ENCODE results near the gene LRRC49.
"Not testable (repeated sequence)": the region's sequence is repeated elsewhere in the genome, so short reads cannot be mapped to it uniquely, and the experiment has no call there.

LRRC49 gene

DNA sequence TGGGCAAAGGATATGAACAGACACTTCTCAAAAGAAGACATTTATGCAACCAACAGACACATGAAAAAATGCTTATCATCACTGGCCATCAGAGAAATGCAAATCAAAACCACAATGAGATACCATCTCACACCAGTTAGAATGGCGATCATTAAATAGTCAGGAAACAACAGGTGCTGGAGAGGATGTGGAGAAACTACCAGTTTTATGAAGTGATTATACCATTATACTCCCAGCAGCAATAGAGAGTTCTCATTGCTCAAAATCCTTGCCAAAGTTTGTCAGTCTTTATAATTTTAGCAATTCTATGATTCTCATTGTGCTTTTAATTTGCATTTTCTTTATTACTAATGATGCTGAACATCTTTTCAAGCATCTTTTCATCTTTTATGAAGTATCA is 34.3 kb downstream of the LRRC49 start:
- DNase-seq = not testable (repeated sequence)

DNA sequence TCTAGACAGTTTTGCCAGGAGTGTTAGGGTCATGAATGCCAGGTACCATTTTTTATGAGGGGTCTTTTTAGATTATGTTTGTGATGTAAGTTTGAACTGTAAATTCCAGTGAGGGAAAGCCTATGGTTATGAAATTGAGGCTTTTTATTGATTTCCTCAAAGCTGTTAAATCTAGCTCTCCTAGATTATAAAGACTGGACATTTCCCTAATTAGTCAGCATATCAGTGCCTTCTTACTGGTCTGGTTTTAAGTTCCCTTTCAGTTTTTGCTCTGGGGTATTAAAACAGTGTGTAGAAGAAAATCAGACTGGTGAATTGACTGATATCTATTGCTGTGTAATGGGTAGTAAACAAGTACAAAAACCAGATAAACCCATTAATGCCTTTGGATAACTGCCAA is 39.2 kb downstream of the LRRC49 start:
- no peak for DNase-seq

DNA sequence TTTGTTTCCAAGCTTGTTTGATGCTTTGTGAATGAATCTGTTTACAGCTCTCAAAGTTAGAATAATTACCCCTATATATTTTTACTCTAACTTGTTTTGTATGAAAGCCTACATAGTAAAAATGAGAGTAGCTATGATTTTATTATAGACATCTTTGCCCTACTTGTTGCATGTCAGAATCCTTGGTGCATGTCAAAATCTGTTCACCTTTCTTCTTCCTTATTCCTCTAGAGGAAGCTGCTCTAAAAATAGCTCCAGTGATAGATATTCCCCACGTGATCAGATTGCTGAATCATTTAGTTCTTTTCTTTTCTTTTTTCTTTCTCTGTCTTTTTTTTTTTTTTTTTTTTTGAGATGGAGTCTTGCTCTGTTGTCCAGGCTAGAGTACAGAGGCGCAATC is 39.8 kb downstream of the LRRC49 start:
- no peak for DNase-seq

DNA sequence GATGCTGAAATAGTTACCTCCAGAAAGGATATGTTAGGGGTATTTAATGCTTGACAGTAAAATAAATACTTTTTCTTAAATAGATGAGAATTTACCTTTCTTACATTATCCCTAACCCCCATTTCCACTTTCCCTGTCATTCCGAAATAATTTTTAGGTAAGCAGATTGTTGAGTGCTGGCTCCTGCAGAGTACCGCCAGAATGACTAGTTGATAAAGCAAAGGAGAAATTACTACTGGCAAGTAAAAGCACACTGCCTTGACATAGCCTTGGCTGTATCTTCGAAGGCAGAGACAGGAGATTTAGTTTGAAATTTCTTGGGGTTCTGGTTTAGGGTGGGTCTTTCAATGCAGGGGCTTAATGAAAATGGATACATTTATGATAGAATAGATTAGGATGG is 40.8 kb downstream of the LRRC49 start:
- no peak for DNase-seq

DNA sequence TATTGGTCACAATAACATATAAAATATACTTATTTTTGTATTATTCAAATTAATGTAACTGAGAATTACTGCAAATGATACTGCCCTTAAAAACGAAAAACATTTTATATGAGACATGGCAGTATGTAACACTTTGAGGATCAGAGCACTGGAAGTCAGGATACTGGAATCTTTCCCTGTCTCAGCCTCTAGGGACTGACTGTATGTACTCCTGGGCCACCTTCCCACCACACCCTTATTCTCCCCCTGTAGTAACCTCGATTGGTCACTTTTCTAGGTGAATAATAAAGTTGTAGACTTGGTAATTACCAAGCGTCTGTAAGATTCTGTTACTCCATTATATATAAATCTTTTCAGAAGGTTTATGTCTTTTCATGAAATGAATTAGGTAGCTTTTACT is 43.0 kb downstream of the LRRC49 start:
- DNase-seq = no peak

DNA sequence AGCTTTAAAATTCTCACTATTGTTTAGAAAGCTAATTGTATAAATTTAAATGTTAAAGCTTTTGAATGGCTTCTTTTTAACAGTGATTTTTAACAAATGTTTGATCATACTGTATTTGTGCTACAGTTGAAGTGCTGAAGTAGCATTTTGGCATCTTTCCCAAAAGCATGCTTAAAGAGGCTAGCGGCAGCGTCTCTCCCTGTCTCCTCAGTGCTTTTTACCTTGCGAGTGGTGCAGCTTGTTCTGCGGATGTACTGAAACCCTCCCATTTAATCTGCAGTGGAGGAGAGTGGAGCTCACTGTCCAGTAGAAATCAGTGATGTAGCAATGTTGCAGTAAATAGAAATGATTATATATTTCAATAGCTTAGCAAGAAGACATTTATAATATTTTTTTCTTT is 43.7 kb downstream of the LRRC49 start:
- DNase-seq = peak; percentile 5

DNA sequence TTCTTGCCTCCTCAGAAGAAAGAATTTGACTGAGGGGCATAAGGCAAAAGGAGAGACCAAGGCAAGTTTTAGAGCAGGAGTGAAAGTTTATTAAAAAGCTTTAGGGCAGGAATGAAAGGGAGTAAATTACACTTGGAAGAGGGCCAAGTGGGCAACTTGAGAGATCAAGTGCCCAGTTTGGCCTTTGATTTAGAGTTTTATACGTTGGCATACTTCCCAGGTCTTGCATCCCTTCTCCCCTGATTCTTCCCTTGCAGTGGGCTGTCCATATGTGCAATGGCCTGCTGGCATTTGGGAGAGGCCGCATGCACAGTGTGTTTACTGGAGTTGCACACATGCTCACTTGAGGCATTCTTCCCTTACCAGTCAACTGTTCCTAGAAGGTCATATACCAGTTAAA is 50.7 kb downstream of the LRRC49 start:
- DNase-seq = not testable (repeated sequence)

DNA sequence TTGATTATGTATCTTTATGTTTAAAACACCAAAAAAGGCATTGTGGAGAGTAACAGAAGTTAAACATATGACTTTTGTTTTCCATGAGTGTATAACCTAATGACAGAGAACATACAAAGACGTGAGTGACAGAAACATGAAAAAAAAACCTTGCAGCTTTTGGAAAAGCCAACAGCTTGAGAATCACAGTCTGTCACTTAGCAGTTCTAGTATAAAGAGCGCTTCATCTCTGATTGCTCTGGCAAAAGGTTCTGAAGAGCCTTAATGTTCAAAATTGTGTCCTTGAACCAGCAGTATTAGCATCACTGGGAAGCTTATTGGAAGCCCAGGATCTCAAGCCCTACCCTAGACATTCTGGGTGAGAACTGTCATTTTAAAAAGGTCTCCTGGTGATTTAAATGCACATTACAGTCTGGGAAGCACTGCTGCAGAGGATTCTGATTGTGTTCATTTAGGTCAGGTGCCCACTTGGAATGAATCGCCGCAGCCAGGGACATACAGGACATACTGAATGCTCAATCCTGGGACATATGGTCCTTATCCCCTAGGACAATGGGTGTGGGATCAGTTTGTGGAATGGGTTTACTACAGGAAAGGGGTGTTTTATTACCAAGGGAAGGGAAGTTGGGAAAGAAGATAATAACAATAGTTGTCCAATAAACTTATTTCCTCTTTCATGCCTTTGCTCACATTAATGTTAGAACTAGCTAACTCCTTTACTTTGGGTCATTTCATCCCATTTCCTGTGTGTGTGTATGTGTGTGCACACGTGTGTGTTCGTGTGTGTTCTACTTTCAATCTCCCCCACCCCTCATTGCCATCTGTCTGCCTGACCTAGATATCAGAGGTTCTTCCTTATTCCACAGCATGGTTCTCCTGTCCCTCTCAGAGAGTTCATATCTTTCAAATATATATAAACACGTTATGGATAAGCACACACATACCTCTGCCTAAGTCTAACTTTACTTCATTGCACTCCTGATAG is 55.0 kb downstream of the LRRC49 start:
- no peak for DNase-seq

DNA sequence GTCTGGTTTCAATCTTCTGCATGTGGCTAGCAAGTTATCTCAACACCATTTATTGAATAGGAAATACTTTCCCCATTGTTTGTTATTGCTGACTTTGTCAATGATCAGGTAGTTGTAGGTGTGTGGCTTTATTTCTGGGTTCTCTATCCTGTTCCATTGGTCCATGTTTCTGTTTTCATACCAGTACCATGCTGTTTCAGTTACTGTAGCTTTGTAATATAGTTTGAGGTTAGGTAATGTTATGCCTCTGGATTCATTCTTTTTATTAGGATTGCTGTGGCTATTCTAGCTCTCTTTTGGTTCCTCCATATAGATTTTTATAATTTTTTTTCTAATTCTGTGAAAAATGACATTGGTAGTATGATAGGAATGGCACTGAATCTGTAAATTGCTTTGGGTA is 58.3 kb downstream of the LRRC49 start:
- DNase-seq = no peak

DNA sequence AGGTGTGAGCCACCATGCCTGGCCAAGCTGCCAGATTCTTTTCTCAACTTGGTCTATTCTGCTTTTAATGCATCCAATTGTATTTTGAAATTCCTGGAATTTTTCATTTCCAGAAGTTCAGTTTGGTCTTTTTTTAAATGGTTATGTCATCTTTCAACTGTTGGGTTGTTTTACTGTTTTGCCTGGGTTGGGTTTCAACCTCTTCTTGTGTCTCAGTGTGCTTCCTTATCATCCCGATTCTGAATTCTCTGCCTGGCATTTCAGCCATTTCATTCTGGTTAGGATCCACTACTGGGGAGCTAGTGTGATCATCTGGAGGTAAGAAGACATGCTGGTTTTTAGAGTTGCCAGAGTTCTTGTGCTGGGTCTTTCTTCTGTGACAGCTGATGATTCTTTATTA is 61.5 kb downstream of the LRRC49 start:
- no peak for DNase-seq

DNA sequence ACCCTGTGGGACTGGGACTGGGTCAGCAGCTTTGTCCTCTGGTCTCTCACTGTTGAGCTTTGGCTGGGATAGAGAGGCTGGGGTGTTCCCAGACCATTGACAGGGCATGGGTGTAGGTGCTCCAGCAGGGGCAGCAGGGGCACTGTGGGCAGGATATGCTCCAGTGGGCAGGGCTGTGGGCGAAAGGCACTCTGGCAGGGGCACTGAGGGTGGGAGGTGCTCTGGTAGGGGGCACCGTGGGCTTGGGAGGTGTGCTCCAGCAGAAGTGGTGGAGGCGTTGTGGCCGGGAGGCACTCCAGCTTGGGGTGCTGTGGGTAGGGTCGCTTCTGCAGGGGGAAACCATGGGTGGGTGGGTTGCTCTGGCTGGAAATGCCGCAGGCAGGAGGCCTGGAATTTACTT is 62.1 kb downstream of the LRRC49 start:
- no peak for DNase-seq

DNA sequence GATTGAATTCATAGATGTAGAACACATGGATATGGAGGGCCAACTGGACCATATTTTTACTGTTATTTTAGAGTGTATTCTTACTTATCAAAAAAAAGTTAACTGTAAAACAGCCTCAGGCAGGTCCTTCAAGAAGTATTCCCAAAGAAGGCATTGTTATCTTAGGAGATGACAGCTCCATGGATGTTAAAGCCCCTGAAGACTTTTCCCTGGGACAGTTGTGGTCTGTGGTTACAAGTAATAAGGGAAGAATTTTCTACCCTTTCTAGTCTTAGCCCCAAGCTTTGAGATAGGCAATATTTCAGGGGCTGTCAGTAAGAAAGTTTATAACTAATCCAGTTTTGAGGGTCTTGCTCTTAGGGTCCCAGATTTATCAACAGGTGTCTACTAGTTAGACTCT is 62.5 kb downstream of the LRRC49 start:
- no peak for DNase-seq

DNA sequence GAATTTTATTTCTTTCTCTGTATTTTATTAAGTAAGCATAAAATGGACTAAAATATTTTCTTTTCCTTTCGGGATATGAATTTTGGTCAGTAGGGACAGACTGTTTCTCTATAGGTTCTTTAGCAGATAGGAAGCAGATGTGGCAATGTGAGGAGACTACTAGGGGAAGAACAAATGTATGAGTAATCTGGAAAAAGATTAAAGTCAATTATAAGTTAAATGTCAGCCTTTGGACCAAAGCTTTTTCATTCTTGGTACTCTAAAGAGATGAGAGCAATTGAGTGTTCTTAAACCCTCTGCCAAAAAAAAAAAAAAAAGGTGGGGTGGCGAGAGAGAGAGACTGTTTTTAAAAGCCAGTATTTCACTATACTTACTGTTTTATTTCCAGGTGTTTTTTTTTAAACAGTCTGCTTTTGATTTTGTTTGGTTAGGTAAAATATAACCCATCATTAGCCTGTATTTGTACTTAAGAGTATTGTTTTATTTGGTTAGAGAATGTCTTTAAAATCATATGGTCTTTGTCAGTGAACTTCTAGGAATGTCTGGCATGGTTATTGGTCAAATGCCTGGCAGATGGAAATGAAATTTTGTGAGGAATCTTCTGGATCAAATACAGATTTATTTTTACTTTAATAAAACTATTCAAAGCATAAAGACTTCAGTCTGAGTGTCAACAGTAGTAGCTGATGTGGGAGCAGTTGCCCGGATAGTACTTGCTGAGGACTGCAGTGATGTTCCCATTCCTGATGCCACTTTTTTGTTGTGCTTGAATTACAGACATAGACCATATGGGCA is 63.8 kb downstream of the LRRC49 start:
- DNase-seq = no peak

DNA sequence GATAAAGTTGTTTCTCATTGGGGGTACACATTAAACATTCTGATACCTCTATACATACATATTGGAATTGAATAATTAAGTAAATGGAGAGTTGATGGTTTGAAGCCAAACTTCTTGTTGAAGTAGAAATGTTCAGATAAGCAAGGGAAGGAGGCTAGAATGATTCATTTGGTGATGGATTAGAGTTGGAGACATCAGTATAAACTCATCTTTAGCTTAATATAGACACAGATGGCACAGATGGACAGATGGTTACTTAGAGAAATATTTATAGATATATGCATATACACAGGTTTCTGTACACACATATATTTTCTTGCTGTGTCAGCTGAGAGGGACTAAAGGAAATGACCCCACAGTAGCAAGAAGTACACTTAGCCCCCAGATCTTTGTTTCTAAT is 69.5 kb downstream of the LRRC49 start:
- DNase-seq = no peak

DNA sequence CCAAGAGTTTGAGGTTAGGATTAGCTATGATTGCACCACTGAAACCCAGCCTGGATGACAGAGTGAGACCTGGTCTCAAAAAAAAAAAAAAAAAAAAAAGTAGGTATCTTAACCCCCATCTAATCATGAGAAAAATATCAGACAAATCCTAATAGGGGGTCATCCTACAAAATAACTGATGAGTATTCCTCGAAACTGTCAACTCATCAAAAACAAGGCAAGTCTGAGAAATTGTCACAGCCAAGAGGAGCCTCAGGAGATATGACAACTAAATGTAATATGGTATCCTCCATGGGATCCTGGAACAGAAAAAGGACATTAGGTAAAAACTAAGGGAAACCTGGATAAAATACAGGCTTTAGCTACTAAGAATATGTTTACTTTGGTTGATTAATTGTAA is 70.6 kb downstream of the LRRC49 start:
- no peak for DNase-seq

DNA sequence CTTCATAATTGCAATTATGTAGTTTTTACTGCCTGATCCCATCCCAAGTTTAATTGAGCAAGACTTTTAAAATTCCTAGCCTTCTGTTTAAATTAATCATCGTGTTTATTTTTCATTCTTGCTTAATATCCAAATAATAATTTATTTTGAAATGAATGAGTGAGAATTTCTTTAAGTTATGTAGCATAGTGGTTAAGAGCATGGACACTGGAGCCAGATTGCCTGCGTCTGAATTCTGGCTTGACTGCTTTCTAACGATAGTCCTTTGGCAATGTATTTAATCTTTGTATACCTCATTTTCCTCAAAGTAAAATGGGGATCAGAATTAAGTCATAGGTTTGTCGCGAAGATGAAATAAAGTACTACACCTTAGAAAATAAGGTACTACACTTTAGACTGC is 71.4 kb downstream of the LRRC49 start:
- no peak for DNase-seq

DNA sequence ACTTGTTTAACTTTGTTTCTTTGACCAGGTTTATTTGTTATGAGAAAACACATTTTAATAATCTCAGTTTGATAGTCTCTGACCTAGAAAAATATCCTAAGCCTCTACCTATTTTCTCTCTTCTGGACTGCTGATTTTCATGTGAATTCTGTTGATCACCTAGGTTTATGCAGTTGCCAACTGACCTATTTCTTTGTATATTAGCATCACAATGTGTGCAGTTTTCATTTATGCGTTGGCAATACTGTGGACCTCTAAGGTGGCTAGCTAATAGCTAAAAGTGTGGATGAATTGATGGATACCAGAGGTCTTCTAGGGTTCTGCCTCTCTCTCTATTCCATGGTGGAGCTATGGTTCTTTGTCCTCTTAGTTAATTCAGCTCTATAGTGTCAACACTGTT is 72.1 kb downstream of the LRRC49 start:
- DNase-seq = no peak

DNA sequence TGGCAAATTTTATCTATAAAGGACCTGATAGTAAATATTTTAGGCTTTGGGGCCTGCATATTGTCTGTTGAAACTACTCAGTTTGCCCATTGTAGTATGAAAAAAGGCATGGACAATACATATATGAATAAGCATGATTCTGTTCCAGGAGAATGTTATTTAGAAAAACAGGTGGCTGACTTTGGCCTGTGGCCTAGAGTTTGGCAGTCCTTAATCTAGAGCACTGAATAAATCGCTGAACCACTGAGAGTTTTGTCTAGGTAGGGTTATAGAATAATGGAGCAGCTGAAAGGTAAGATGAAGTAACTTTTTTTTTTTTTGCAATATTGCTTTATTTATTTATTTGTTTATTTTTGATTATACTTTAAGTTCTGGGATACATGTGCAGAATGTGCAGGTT is 75.0 kb downstream of the LRRC49 start:
- no peak for DNase-seq

DNA sequence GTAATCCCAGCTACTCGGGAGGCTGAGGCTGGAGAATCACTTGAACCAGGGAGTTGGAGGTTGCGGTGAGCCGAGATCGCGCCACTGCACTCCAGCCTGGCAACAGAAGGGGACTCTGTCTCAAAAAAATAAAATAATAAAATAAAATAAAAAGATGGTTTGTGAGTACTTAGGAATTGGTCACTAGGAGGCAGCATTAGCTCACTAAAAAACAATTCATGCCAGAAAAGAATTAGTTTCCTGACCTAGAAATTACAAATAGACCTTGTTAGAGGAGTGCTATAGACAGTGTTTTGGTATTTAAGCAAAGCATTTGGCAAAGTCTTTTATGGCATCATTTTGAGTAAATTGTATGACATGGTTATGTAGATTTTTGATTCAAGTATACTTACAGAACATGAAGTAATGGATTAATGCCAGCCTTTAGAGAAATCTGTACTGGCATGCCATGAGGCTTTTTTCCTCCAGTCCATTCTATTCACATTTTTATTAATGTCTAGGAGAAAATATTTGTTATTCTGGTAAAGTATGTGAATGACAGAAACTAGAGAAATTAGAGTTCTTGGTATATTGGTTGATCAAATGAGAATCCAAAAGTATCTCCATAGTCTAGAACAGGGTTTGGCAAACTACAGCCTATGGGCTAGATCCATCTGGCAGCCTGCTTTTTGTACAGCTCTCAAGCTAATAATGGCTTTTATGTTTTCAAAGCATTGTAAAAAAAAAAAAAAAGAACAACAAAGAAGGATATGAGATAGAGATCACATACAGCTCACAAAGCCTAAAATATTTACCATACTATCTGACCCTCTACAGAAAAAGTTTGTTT is 81.6 kb downstream of the LRRC49 start:
- no peak for DNase-seq

DNA sequence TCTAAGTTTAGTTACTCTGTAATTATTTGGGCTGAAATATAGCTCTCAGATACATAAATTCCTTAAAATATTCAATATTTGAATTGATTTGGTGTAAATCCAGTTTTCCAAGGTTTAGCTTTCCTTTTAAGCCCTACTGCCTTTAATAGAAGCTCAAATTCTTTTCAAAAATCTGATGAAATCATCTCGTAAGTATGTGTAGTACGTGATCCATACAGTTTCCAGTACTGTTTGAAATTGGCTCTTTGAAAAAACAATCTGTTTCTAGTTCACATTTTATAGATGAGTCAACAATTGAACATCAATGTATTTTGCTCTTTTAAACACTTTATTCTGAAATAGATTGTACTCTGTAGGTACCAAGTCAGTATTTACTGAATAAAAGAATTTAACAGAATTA is 84.2 kb downstream of the LRRC49 start:
- DNase-seq = no peak

DNA sequence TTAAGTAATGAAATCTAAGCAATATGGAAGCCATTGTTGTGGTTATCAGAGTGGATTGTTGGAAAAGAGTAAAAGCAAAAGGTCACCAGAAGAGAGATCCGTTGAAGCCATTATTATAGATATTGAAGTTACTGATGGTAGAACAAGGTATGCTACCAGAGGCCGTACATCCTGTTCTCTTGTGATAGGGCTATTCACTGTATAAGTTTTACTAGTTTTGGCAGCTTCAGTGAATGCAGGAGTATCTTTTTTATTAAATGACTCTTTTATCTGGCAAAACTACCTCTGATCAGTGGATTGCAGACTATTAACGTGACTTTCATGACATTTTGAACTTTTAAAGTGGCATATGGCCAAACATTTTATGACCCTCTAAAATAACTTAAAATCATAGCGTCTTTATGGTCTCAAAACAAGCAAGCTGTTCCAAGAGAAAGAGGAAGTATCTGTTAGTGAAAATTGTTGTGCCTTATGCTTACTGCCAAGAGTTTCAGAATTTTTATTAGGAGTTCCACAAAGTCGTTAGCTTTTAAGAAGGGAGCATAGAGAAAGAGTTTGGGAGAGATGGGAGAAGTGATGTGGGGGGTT is 102.9 kb downstream of the LRRC49 start:
- DNase-seq = no peak

DNA sequence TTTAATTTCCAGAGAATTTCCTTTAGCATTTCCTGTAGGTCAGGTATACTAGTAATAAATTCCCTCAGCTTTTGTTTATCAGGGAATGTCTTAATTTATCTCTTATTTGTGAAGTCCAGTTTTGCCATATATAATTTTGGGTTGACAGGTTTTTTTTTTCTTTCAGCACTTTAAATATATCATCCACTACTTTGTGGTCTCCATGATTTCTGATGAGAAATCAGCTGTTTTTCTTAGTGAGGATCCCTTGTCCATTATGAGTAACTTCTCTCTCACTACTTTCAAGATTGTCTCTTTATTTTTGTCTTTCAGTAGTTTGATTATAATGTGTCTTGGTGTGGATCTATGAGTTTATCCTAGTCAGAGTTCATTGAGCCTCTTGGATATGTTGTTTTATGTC is 105.7 kb downstream of the LRRC49 start:
- DNase-seq = no peak

DNA sequence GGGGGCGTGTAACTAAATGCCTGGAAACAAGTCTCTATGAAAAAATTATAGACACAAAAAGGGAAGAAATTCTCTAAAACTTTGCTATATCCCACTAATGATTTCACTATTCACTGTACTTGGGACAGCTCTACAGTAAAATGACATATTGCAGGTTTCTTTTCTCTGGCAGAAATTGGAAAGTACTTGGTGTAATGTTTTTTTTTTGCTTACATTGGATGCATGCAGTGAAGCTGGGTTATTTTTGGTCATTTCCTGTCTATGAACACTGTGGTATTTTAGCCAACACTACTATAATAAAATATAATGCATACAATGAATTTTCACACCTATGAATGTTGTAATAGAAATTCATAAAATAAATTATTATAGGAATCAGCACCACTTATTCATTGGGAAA is 109.7 kb downstream of the LRRC49 start:
- no peak for DNase-seq
